SHP77 (cell line): Measurements from ENCODE around the gene FBXW9.
"Not testable (repeated sequence)": the region's sequence is repeated elsewhere in the genome, so short reads cannot be mapped to it uniquely, and the experiment has no call there.

Source experiments
- DNase-seq, 2 experiments: peaks; one replicate each; lab custom pipeline; 2025; lab: John Stamatoyannopoulos, UW

Gene FBXW9

GRCh38 chr19:12715102-12715501, 18.7 kb upstream of the FBXW9 start:
- DNase-seq = no peak

- not testable (repeated sequence) for DNase-seq
These were observed 16.9 kb upstream of the FBXW9 start for GRCh38 chr19:12713304-12713703.

GRCh38 chr19:12712077-12712476, 15.6 kb upstream of the FBXW9 start:
- DNase-seq = not testable (repeated sequence)

GRCh38 chr19:12711187-12711586, 14.8 kb upstream of the FBXW9 start:
- DNase-seq = no peak

DNA sequence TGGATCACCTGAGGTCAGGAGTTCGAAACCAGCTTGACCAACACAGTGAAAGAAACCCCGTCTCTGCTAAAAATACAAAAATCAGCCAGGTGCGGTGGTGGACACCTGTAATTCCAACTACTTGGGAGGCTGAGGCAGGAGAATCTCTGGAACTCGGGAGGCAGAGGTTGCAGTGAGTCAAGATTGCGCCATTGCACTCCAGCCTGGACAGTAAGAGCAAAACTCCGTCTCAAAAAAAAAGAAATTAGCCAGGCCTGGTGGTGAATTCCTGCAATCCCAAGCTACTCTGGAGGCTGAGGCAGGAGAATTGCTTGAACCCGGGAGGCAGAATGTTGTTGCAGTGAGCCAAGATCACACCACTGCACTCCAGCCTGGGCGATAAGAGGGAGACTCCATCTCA, 12.2 kb upstream of the FBXW9 start:
- DNase-seq = no peak

DNA sequence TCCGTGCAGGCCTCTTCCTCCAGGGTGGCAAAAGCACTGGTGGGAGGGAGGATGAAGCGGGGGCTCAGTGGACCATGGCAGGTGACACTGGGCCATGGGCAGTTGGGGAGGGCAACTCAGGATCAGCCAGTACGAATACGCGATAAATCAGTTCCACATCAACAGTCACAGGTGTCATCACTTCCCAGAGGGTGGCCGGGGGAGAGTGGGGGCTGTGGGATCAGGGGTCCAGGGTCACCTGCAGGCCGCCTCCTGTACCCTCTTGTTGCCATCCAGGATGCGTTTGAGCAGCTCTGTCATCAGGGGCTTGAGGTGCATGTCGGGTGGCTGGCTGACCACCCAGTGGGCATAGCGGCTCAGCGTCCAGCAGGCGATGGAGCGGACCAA, 9.9 kb upstream of the FBXW9 start:
- no peak for DNase-seq

GRCh38 chr19:12705654-12706331, 9.4 kb upstream of the FBXW9 start:
- no peak for DNase-seq

GRCh38 chr19:12705169-12705568, 8.7 kb upstream of the FBXW9 start:
- no peak for DNase-seq

GRCh38 chr19:12703046-12703445, 6.6 kb upstream of the FBXW9 start:
- peak in 1 of 2 experiments; percentile 7 for DNase-seq

DNA sequence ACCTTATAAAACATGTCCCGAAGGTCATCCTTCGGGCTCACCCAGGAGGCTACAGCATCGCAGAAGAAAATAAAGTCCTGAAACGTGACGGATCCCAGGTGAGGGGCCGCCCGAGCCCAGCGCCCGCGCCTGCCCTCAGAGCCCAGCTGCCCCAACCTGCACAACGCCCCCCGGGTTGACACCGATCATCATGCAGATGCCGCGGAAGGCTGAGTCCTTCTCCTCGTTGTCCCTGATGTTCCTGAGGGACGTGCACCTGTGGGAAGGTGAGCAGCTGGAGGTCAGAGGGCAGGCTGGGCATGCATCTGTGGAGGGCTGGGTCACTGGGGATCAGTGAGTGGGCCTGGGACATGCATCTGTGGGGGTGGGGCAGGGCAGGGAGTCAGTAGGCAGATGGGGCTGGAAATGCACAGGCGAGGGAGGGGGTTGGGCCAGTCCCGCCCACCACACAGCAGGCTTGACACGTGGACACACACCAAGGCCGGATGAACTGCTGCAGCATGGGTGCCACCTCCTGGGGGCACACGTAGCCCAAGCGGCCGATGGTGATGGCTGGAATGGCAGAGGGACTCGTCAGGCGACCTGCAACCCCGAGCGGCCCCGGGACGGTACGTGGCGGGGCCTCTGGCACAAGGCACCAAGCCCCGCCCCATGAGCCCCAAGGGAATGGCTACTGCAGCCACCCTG, 5.3 kb upstream of the FBXW9 start:
- no peak for DNase-seq

- DNase-seq = no peak
These were observed 1.7 kb upstream of the FBXW9 start for GRCh38 chr19:12698138-12698537.

GRCh38 chr19:12697425-12697824, 994 bp upstream of the FBXW9 start:
- not testable (repeated sequence) for DNase-seq

- no peak for DNase-seq
These were observed 450 bp downstream of the FBXW9 start for GRCh38 chr19:12695997-12696365.

DNA sequence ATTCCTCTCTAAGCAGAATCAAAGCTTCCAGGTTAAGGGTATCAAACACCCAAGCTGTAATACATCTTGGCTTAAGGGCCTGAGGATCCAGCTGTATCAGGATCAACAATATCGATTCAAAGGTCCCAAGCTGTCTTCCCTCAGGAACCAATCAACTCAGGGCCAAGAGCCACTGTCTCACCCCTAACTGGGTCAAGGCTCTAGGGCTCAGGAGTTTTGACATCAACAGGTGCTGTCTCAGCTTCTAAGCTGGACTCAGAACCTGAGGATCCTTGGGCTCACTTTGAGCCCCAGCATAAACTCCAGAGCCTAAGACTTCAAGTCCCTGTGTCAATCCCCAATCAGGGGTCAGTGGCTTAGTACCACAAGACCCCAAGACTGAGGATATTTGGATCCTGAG, 917 bp downstream of the FBXW9 start:
- no peak for DNase-seq

DNA sequence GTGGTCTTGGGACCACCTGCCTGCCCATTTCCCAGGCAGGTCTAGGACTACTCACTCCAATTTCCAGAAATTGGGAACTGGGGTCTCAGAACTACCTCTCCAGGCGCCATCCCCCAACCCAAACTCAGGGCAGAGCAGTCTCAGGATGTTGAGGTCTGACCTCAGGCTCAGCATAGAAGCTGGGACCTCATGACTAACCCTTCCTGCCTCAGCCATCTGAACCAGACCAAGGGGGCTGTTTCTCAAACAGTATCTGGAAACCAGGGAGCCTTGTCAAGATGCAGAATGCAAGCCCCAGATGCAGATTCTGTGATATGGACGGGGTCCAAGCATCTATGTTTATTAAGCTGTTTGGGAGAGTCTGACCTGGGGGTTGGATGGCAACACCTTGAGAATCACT, 1.3 kb downstream of the FBXW9 start:
- DNase-seq = no peak

- no peak for DNase-seq
These were observed 1.8 kb downstream of the FBXW9 start for GRCh38 chr19:12694641-12695040.

DNA sequence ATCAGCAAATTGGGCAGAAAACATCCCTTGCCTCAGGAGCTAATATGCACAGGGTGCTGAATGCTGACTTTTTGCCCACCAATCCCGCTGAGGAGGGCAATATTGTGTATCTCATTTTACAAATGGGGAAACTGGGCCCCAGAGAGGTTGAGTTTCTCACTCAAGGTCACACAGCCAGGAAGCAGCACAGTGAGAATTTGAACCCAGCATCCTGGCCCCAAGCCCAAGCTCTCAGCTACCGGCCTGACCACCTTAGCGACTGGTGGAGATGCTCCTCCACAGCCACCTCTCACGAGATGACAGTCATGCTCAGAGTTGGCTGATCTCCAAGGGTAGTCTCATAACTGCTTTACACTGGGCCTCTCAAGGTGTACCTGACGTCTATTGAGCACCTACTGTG, 3.5 kb downstream of the FBXW9 start:
- DNase-seq = no peak

- no peak for DNase-seq
These were observed 6.7 kb downstream of the FBXW9 start for GRCh38 chr19:12689581-12690216.

DNA sequence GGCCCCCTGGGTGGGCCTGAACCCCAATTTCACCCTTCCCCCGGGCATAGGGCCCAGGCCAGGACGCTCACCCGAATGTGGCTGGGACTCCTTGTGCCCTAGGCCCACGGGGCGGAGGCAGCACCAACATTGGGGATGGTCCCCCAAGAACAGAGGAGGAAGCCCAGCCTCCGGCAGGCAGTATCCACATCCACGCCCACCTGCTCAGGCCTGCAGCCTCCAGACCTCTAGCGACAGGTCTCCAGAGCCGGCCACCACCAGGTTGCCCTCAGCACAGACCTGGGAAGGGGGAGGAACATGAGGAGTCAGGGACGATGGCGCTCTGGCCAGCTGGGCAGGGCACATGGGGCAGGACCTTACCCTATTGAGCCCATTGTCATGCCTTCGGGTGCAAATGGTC, 7.4 kb downstream of the FBXW9 start:
- DNase-seq = no peak

DNA sequence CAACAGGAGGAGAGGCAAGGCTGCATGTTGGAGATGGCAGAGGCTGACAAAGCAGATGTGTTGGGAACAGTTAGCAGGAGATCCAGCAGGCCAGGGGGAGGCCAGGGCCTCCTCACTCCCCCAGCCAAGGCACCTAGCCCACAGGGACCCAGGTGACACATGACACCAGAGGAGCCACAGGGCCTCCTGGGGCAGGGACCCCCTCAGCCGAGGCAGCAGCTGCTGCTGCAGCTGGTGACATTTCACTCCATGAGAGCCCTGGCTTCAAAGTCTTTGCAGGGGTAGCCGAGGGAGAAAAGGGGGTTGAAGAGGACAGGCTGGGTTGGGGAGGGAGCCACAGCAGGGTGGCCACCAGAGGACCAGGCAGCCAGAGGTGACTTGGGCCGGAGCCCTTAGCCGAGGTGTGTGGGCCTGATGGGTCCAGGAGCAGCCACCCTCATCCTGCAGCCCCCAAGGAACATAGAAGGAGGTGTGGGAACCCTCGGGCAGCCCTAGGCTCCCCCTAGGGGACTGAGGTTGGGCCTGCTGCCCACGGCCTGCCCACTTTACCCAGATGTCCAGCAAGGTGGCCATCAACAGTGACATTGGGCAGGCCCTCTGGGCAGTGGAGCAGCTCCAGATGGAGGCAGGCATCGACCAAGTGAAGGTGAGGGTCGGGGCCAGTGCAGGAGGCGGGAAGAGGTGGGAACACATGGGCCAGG, 8.8 kb downstream of the FBXW9 start, which contains the start of gene GNG14:
Gene GNG14, plus strand, starts transcription at position 503 of the 701 bp plus-strand sequence. Its CDS starts 51 bp downstream, at position 554.
- DNase-seq = no peak

- no peak for DNase-seq
These were observed 10.6 kb downstream of the FBXW9 start for GRCh38 chr19:12685831-12686230.
